Loucy (cell line): ENCODE measurements around the gene MAB21L1.

Experiments
- H2AFZ ChIP-seq: fragments of 200-600 bp; sonication (generic); 2 replicates; pipeline ENCODE4 v1.6.0; 2016; ENCODE audit warnings: antibody characterized with exemption, mild to moderate bottlenecking, low read length, moderate library complexity
- H3F3A ChIP-seq: fragments of 200-600 bp; 2 replicates; pipeline ENCODE4 v1.6.0; 2016; ENCODE audit warnings: antibody characterized with exemption, low read depth, mild to moderate bottlenecking
- H3K27me3 ChIP-seq: fragments of 200-600 bp; sonication (generic); 2 replicates; pipeline ENCODE4 v1.6.1; 2014; ENCODE audit warnings: low read length, mild to moderate bottlenecking; ENCODE audit not compliant: insufficient read depth, poor library complexity, severe bottlenecking
- H3K36me3 ChIP-seq: fragments of 200-600 bp; sonication (generic); 2 replicates; pipeline ENCODE4 v1.6.1; 2016; ENCODE audit warnings: low read length; ENCODE audit not compliant: insufficient read depth
- H3K4me1 ChIP-seq: fragments of 200-600 bp; sonication (generic); 2 replicates; pipeline ENCODE4 v1.5.1; 2014; ENCODE audit warnings: low read length, mild to moderate bottlenecking; ENCODE audit not compliant: insufficient read depth, poor library complexity, severe bottlenecking
- H3K4me2 ChIP-seq: fragments of 200-600 bp; sonication (generic); 2 replicates; pipeline ENCODE4 v1.6.0; 2014; ENCODE audit warnings: antibody characterized with exemption, low read length, low read depth, mild to moderate bottlenecking; ENCODE audit not compliant: poor library complexity, severe bottlenecking
- H3K4me3 ChIP-seq: fragments of 200-600 bp; sonication (generic); 2 replicates; pipeline ENCODE4 v1.5.1; 2014; ENCODE audit warnings: low read length, mild to moderate bottlenecking, mixed read lengths; ENCODE audit not compliant: poor library complexity, severe bottlenecking
- H3K79me2 ChIP-seq: fragments of 200-600 bp; sonication (generic); 2 replicates; pipeline ENCODE4 v1.6.1; 2014; ENCODE audit warnings: low read length; ENCODE audit not compliant: insufficient read depth
- H3K9ac ChIP-seq: fragments of 200-600 bp; sonication (generic); 2 replicates; pipeline ENCODE4 v1.6.0; 2014; ENCODE audit warnings: mild to moderate bottlenecking, low read depth, low read length, moderate library complexity; ENCODE audit not compliant: poor library complexity, severe bottlenecking
- H3K9me2 ChIP-seq: fragments of 200-600 bp; sonication (generic); replicated peaks from 2 replicates; pipeline ENCODE4 v1.6.1; 2016; ENCODE audit warnings: low read depth, low read length, mixed read lengths
- H3K9me3 ChIP-seq: fragments of 200-600 bp; sonication (generic); 2 replicates; pipeline ENCODE4 v1.6.1; 2014; ENCODE audit warnings: mild to moderate bottlenecking, antibody characterized with exemption, low read length, low read depth; ENCODE audit not compliant: insufficient read depth
- H4K20me1 ChIP-seq: fragments of 200-600 bp; sonication (generic); 2 replicates; pipeline ENCODE4 v1.6.0; 2014; ENCODE audit warnings: antibody characterized with exemption, low read length, mild to moderate bottlenecking; ENCODE audit not compliant: insufficient read depth, poor library complexity, severe bottlenecking
- CTCF ChIP-seq: fragments of 200-600 bp; sonication (generic); conservative IDR thresholded peaks from 2 replicates; pipeline ENCODE4 v1.5.1; 2014; ENCODE audit warnings: mild to moderate bottlenecking, antibody characterized with exemption, low read length
- EZH2phosphoT487 ChIP-seq: fragments of 200-600 bp; IDR thresholded peaks from 2 replicates; pipeline ENCODE4 v1.6.1; 2018; ENCODE audit warnings: antibody characterized with exemption, mild to moderate bottlenecking, moderate library complexity, borderline replicate concordance

MAB21L1 gene

DNA sequence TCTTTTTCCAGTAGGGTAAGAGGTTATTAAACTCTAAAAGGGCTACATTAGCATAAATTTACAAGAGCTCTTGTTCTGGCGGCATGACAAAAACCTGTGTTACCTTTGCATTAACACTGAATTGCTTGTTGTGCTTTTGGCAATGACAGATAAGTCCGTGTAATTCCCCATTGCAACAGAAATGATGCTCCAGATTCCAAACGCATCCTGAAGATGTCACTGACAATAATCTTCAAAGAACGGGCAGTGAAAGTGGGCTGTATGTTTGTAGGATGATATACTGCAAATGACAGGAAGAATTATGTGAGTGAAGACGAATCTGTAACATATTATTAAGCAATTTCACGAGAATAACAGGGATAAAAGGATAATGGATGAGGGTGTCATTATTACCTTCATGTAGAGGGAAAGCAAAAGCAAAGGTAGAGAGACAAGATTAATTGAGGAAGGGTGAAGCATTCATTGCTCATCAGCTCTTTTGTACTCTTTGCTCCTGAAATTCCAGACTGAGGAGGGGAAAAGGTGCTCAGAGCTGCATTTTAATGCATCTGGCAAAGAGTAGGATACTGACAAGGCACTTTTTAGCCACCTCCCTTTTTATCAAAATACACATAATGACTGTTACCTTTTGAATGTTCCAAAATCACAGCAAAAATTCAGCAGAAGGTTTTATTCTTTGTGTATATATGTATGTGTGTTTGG lies 38.5 kb upstream of the MAB21L1 start:
- Histone ChIP-seq H3K9ac (no peak overlapping the region), H3K4me2 (no peak overlapping the region), H2AFZ (no peak overlapping the region), H4K20me1 (no peaks in the 10 kb centered on the region), H3F3A (no peaks in the 10 kb centered on the region), H3K4me3 (no peak overlapping the region), H3K36me3 (no peaks in the 10 kb centered on the region), H3K27me3 (no peaks in the 10 kb centered on the region), H3K79me2 (no peaks in the 10 kb centered on the region), H3K4me1 (peaks cover 3% of the 10 kb centered on the region), H3K9me3 (no peaks in the 10 kb centered on the region), H3K9me2 (no peaks in the 10 kb centered on the region)
- TF ChIP-seq CTCF (no peak), EZH2phosphoT487 (no peak)

- H3K27me3 ChIP-seq: no peaks in the 10 kb centered on the region
- no peak for TF ChIP-seq CTCF
- no peak for TF ChIP-seq EZH2phosphoT487
- H3K4me3 ChIP-seq: no peak overlapping the region
- no peak overlapping the region for H3K9ac ChIP-seq
- peaks cover 3% of the 10 kb centered on the region for H3K4me1 ChIP-seq
- no peak overlapping the region for H3K4me2 ChIP-seq
- no peaks in the 10 kb centered on the region for H3K9me2 ChIP-seq
- no peak overlapping the region for H2AFZ ChIP-seq
- H3F3A ChIP-seq: no peaks in the 10 kb centered on the region
- no peaks in the 10 kb centered on the region for H3K9me3 ChIP-seq
- H4K20me1 ChIP-seq: no peaks in the 10 kb centered on the region
- H3K79me2 ChIP-seq: no peaks in the 10 kb centered on the region
- H3K36me3 ChIP-seq: no peaks in the 10 kb centered on the region
These were observed 37.6 kb upstream of the MAB21L1 start for GRCh38 chr13:35514061-35514477.

- Histone ChIP-seq H3K79me2 (no peaks in the 10 kb centered on the region), H3F3A (no peaks in the 10 kb centered on the region), H4K20me1 (no peaks in the 10 kb centered on the region), H2AFZ (no peak overlapping the region), H3K4me1 (peaks cover 3% of the 10 kb centered on the region), H3K36me3 (no peaks in the 10 kb centered on the region), H3K9me3 (no peaks in the 10 kb centered on the region), H3K4me2 (no peak overlapping the region), H3K9me2 (no peaks in the 10 kb centered on the region), H3K9ac (no peak overlapping the region), H3K27me3 (no peaks in the 10 kb centered on the region), H3K4me3 (no peak overlapping the region)
- TF ChIP-seq EZH2phosphoT487 (no peak), CTCF (no peak)
These were observed 35.9 kb upstream of the MAB21L1 start for GRCh38 chr13:35512271-35512920.
